IPS-20b (cell line): ENCODE data around the gene SHROOM1.

Experiments used
- H3K27ac ChIP-seq: one replicate; pipeline ENCODE4 v1.5.1; 2013; ENCODE audit warnings: low read length
- H3K27me3 ChIP-seq: 2 replicates; pipeline ENCODE4 v1.6.1; 2013; ENCODE audit warnings: mild to moderate bottlenecking, low read length, inconsistent platforms; ENCODE audit not compliant: insufficient read depth
- H3K36me3 ChIP-seq: 2 replicates; pipeline ENCODE4 v1.6.1; 2013; ENCODE audit warnings: low read depth, mild to moderate bottlenecking, inconsistent platforms, low read length, moderate library complexity; ENCODE audit not compliant: insufficient read depth
- H3K4me1 ChIP-seq: 2 replicates; pipeline ENCODE4 v1.6.1; 2013; ENCODE audit warnings: mild to moderate bottlenecking, control low read depth, inconsistent platforms, low read length, moderate library complexity; ENCODE audit not compliant: insufficient read depth
- H3K4me3 ChIP-seq: 2 replicates; pipeline ENCODE4 v1.5.1; 2013; ENCODE audit warnings: mild to moderate bottlenecking, low read length, inconsistent platforms
- H3K9ac ChIP-seq: 2 replicates; pipeline ENCODE4 v1.6.1; 2013; ENCODE audit warnings: low read depth, mild to moderate bottlenecking, inconsistent platforms, low read length, moderate library complexity
- H3K9me3 ChIP-seq: 2 replicates; pipeline ENCODE4 v1.6.1; 2013; ENCODE audit warnings: mild to moderate bottlenecking, low read depth, low read length, inconsistent platforms; ENCODE audit not compliant: insufficient read depth

Gene SHROOM1

GRCh38 chr5:132797651-132798050 is 32.8 kb downstream of the SHROOM1 start:
- no peak overlapping the region for H3K9ac ChIP-seq
- no peaks in the 10 kb centered on the region for H3K4me1 ChIP-seq
- no peaks in the 10 kb centered on the region for H3K27me3 ChIP-seq
- no peak overlapping the region for H3K27ac ChIP-seq
- no peaks in the 10 kb centered on the region for H3K9me3 ChIP-seq
- H3K36me3 ChIP-seq: no peaks in the 10 kb centered on the region
- no peak overlapping the region for H3K4me3 ChIP-seq

GRCh38 chr5:132791026-132791425 is 39.4 kb downstream of the SHROOM1 start:
- no peak overlapping the region for H3K4me3 ChIP-seq
- H3K36me3 ChIP-seq: no peaks in the 10 kb centered on the region
- 0 out of 2 replicates have a peak, but pooled peaks cover 3% of the 10 kb centered on the region for H3K4me1 ChIP-seq
- no peaks in the 10 kb centered on the region for H3K27me3 ChIP-seq
- no peak overlapping the region for H3K27ac ChIP-seq
- H3K9ac ChIP-seq: no peak overlapping the region
- no peaks in the 10 kb centered on the region for H3K9me3 ChIP-seq

DNA sequence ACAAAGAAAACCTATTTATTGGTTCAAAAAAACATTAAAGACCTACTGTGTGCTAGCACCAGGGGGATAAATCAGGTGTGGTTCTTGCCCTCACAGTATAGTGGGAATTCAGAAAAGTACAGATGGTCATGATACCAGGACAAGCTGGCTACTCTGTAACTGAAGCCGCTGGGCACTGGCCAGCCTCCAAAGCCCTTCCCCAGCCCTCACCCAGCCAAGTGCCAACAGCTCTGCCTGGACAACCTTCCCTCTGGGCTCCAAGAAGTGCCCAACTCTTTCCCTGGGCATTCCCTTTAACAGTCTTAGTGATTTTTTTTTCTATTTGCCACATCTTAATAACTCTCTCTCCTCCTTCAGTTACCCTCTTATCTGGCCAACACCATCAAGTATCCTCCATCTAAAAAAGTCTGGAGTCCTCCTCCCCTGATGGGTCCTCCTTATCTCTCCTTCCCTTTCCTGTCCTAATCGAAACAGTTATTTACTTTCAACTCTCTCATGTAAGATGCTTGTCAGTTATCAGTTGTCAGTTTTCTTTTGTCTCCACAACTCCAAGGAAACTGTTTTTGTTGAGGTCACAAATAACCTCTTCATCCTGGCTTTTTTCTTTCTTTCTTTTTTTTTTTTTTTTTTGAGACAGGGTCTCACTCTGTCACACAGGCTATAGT is 40.1 kb downstream of the SHROOM1 start:
- Histone ChIP-seq H3K9me3 (no peaks in the 10 kb centered on the region), H3K9ac (no peak overlapping the region)

DNA sequence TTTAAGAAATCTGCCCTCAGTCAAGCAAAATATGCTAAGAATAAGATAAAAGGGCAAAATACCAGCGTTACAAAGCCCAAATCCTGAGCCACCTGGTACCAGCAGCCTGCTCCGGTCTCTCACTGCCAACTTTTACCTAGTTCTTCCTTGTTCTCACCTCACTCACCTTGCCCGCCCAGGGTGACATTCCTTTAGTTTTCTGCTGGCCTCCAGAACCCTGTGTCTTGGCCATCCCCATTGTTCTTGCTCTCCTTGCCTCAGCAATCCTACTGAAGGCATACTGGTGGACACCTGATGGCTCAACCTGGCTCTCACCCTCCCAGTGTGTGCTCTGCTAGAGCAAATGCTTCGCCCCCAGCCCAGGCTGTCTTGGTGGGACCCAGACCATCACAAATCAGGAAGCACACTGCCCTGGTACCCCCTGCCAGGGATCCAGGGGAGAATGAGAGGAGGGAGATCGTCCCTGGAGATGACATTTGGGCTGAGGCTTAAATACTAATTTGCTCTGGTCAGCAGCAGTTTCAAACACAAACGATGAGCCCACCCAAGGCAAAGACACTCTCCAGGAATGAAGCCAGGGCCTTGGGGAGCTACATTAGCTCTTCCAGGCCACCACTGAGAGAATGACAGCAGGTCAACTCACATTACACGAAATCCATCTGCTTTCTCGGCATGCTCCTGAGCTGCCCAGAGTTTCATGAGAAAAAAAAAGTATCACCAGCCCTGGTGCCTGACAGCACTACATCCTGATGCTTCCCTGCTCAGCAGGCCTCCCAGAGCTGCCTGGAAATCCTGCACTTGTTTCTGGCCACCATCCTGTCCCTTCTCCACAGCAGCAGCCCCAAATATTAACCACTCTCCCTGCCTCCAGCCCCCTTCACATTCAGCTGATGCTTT is 41.2 kb downstream of the SHROOM1 start:
- Histone ChIP-seq H3K9me3 (no peaks in the 10 kb centered on the region), H3K4me1 (0 out of 2 replicates have a peak, but pooled peaks cover 3% of the 10 kb centered on the region), H3K4me3 (no peak overlapping the region), H3K27me3 (no peaks in the 10 kb centered on the region), H3K36me3 (no peaks in the 10 kb centered on the region), H3K9ac (no peak overlapping the region), H3K27ac (no peak overlapping the region)

More for the DNA sequence above, 40.1 kb downstream of the SHROOM1 start:
- Histone ChIP-seq H3K27me3 (no peaks in the 10 kb centered on the region), H3K27ac (no peak overlapping the region), H3K36me3 (no peaks in the 10 kb centered on the region), H3K4me3 (no peak overlapping the region), H3K4me1 (0 out of 2 replicates have a peak, but pooled peaks cover 3% of the 10 kb centered on the region)

GRCh38 chr5:132788508-132788907 is 41.9 kb downstream of the SHROOM1 start:
- Histone ChIP-seq H3K4me1 (0 out of 2 replicates have a peak, but pooled peaks cover 3% of the 10 kb centered on the region), H3K9ac (no peak overlapping the region), H3K27ac (no peak overlapping the region), H3K9me3 (no peaks in the 10 kb centered on the region), H3K4me3 (no peak overlapping the region), H3K36me3 (no peaks in the 10 kb centered on the region), H3K27me3 (no peaks in the 10 kb centered on the region)

GRCh38 chr5:132787076-132787475 is 43.4 kb downstream of the SHROOM1 start:
- H3K9ac ChIP-seq: no peak overlapping the region
- no peak overlapping the region for H3K4me3 ChIP-seq
- no peaks in the 10 kb centered on the region for H3K9me3 ChIP-seq
- H3K36me3 ChIP-seq: no peaks in the 10 kb centered on the region
- H3K27me3 ChIP-seq: peaks cover under 1% of the 10 kb centered on the region; the same call in 1 of the 2 replicates
- 0 out of 2 replicates have a peak, but pooled peaks cover 3% of the 10 kb centered on the region for H3K4me1 ChIP-seq
- H3K27ac ChIP-seq: no peak overlapping the region

DNA sequence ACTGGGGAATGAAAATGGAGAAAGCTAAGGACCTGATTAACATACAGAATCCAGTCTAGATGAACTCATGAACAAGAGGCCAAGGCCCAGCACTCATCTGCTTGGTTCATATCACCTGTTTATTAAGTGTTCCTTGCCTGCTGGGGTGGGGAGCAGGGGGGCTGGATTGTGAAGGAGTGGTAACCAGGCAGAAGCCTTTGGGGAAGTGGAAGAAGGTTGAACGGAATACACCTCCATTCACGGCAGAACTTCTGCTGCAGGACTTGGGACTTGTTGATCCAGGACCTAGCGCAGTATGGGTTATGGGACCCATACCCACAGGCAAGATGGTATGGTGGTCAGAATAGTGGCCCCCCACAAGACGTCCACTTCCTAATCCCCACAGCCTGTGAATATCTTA is 44.6 kb downstream of the SHROOM1 start:
- no peak overlapping the region for H3K4me3 ChIP-seq
- no peaks in the 10 kb centered on the region for H3K36me3 ChIP-seq
- no peaks in the 10 kb centered on the region for H3K9me3 ChIP-seq
- 0 out of 2 replicates have a peak, but pooled peaks cover 3% of the 10 kb centered on the region for H3K4me1 ChIP-seq
- no peak overlapping the region for H3K27ac ChIP-seq
- H3K27me3 ChIP-seq: peaks cover 13% of the 10 kb centered on the region
- no peak overlapping the region for H3K9ac ChIP-seq

DNA sequence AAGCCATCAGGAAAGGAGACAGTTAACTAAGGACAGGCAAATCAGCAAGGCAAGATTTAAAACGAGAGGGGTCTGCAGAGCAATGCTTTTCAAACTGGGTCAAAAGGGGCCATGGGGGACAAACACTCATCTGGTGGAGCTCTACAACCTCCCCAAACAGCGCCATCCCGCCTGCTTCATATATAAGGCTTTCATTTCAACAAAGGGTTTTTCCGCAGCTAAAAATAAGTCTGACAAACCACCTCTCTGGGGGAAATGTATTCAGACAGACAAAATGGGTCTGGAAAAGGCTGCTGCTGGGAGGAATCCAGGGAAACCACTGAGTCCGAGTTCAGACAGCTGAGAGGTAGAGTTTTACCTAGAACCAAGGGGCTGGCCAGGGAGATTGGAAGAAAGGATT is 45.1 kb downstream of the SHROOM1 start:
- Histone ChIP-seq H3K4me1 (0 out of 2 replicates have a peak, but pooled peaks cover 3% of the 10 kb centered on the region), H3K9me3 (no peaks in the 10 kb centered on the region), H3K27ac (no peak overlapping the region), H3K36me3 (no peaks in the 10 kb centered on the region), H3K27me3 (peaks cover 14% of the 10 kb centered on the region), H3K9ac (no peak overlapping the region), H3K4me3 (no peak overlapping the region)

GRCh38 chr5:132782101-132782500 is 48.3 kb downstream of the SHROOM1 start:
- H3K9ac ChIP-seq: no peak overlapping the region
- H3K27ac ChIP-seq: no peak overlapping the region
- H3K36me3 ChIP-seq: no peaks in the 10 kb centered on the region
- peaks cover 42% of the 10 kb centered on the region for H3K27me3 ChIP-seq
- no peaks in the 10 kb centered on the region; the same call in 1 of the 2 replicates for H3K4me1 ChIP-seq
- no peak overlapping the region for H3K4me3 ChIP-seq
- H3K9me3 ChIP-seq: no peaks in the 10 kb centered on the region

- Histone ChIP-seq H3K36me3 (no peaks in the 10 kb centered on the region), H3K9me3 (no peaks in the 10 kb centered on the region), H3K4me1 (peaks cover 2% of the 10 kb centered on the region), H3K4me3 (no peak overlapping the region), H3K27me3 (peaks cover 49% of the 10 kb centered on the region), H3K9ac (no peak overlapping the region), H3K27ac (no peak overlapping the region)
Measured at GRCh38 chr5:132781029-132781428, 49.4 kb downstream of the SHROOM1 start.

DNA sequence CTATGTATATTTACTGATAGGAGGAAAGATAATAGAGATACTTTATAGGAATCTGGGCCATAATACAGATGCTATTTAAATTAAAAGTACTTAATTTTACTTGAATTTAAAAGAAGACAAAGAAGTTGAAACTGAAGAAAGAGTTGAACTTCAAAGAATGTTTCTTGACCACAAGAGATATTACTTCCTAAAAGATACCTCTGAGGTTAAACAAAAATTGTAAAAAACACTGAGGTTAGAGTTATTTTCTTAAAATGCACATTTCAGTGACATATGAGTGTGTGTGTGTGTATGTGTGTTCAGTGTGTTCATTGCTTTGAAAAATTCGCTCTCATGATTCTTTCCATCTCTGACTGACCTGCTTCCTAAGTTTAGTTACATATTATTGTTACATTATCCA is 49.9 kb downstream of the SHROOM1 start:
- no peak overlapping the region for H3K9ac ChIP-seq
- no peak overlapping the region for H3K4me3 ChIP-seq
- no peaks in the 10 kb centered on the region for H3K36me3 ChIP-seq
- H3K4me1 ChIP-seq: peaks cover 5% of the 10 kb centered on the region
- H3K9me3 ChIP-seq: no peaks in the 10 kb centered on the region
- H3K27me3 ChIP-seq: peaks cover 53% of the 10 kb centered on the region
- H3K27ac ChIP-seq: no peak overlapping the region
